K562 (cell line): ENCODE data around the gene PTCH1. TPM values are rescaled to one million over a fixed set of nuclear protein-coding genes. Genes with fewer than 3 reads are reported as not detected.

Source experiments
- CBX8 ChIP-seq: fragments of 200-600 bp; sonication (generic); IDR thresholded peaks from 2 replicates; pipeline ENCODE4 v1.6.1; 2012; ENCODE audit warnings: borderline replicate concordance, mixed run types, low read depth, mild to moderate bottlenecking, moderate library complexity, mixed read lengths, low read length, control low read depth, inconsistent platforms; ENCODE audit not compliant: poor library complexity, severe bottlenecking; ENCODE audit errors: extremely low read depth
- CHCHD3 ChIP-seq: fragments of 250-450 bp; sonication (Bioruptor Pico); IDR thresholded peaks from 2 replicates; pipeline ENCODE4 v2.1.2; 2022; ENCODE audit warnings: mild to moderate bottlenecking
- CREB1 ChIP-seq, 2 experiments: sonication (generic) in 1 of 2; formaldehyde crosslinking in 1 of 2; IDR thresholded peaks; 2 replicates each; pipeline versions ENCODE4 v1.6.1 to v1.8.0; 2012 to 2022; ENCODE audit warnings: inconsistent platforms in 1 of 2, mild to moderate bottlenecking in 1 of 2, missing genetic modification reagents in 1 of 2, moderate library complexity in 1 of 2
- CREB3L1 ChIP-seq: fragments of 450-650 bp; IDR thresholded peaks from 2 replicates; pipeline ENCODE4 v1.6.1; 2014; ENCODE audit warnings: low read depth, mild to moderate bottlenecking, moderate library complexity, borderline replicate concordance
- ESRRB ChIP-seq: fragments of 250-450 bp; sonication (Bioruptor Pico); IDR thresholded peaks from 2 replicates; pipeline ENCODE4 v1.5.0; 2020; ENCODE audit warnings: mild to moderate bottlenecking, moderate library complexity, borderline replicate concordance
- GATA2 ChIP-seq: sonication (generic); formaldehyde crosslinking; IDR thresholded peaks from 2 replicates; pipeline ENCODE4 v1.4.0; 2020; ENCODE audit warnings: mild to moderate bottlenecking, missing genetic modification reagents
- MCM3 ChIP-seq: fragments of 450-650 bp; IDR thresholded peaks from 2 replicates; pipeline ENCODE4 v1.6.1; 2016
- NFE2 ChIP-seq: IDR thresholded peaks from 2 replicates; pipeline ENCODE4 v1.6.1; 2014; ENCODE audit warnings: antibody characterized with exemption, low read depth
- NR4A1 ChIP-seq, 2 experiments: fragments of 250-450 bp in 1 of 2; fragments of 450-650 bp in 1 of 2; sonication (Bioruptor Pico) in 1 of 2; IDR thresholded peaks; 2 replicates each; pipeline versions ENCODE4 v1.4.0 to v1.6.1; 2016 to 2020; ENCODE audit warnings: mild to moderate bottlenecking in 2 of 2, missing compliant biosample characterization in 1 of 2, missing genetic modification characterization in 1 of 2, moderate library complexity in 1 of 2
- SFPQ ChIP-seq: fragments of 200-400 bp; formaldehyde crosslinking; IDR thresholded peaks from 2 replicates; pipeline ENCODE4 v1.6.1; 2017; ENCODE audit warnings: mild to moderate bottlenecking, low read depth, low read length, moderate library complexity
- TCF7 ChIP-seq: sonication (generic); IDR thresholded peaks from 2 replicates; pipeline ENCODE4 v1.6.1; 2016; ENCODE audit warnings: antibody characterized with exemption, borderline replicate concordance
- ZFP1 ChIP-seq: fragments of 450-650 bp; formaldehyde crosslinking; IDR thresholded peaks from 2 replicates; pipeline ENCODE4 v1.4.0; 2020; ENCODE audit warnings: mild to moderate bottlenecking, mixed read lengths
- ZNF707 ChIP-seq: fragments of 250-450 bp; sonication (Bioruptor Pico); conservative IDR thresholded peaks from 2 replicates; pipeline ENCODE4 v1.8.0; 2022; ENCODE audit warnings: inconsistent platforms, mild to moderate bottlenecking, moderate library complexity
- polyA plus RNA-seq, 8 experiments: library from polyadenylated mRNA; depleted of rRNA in 4 of 8; stranded (reverse) in 5 of 8; unstranded in 3 of 8; fragments of >200 nt; fragmentation: Nextera tagmentation in 2 of 8; fragmentation: Illumina TruSeq in 1 of 8; extraction: Ambion mirVana in 2 of 8; extraction: Trizol in 1 of 8; gene quantifications; 2 replicates each; pipeline versions ENCODE4 v1.2.1 to v1.2.3, GENCODE V29; 2011 to 2014; ENCODE audit warnings: inconsistent platforms in 1 of 8, missing spikeins in 1 of 8
- total RNA-seq, 7 experiments: library from RNA; depleted of rRNA in 6 of 7; stranded (reverse); fragments of >200 nt in 6 of 7; fragmentation: Illumina TruSeq in 2 of 7; extraction: Trizol in 2 of 7; gene quantifications; 2 replicates each; pipeline versions ENCODE4 v1.2.1 to v1.2.3, GENCODE V29; 2011 to 2021; ENCODE audit warnings: low replicate concordance in 1 of 7
- TF ChIP-seq, protein P1 (sequence below): fragments of 450-650 bp; IDR thresholded peaks from 2 replicates; pipeline ENCODE4 v1.6.1; 2017; ENCODE audit warnings: mild to moderate bottlenecking, moderate library complexity
- TF ChIP-seq, protein P2 (sequence below): fragments of 450-650 bp; IDR thresholded peaks from 2 replicates; pipeline ENCODE4 v1.6.1; 2016; ENCODE audit warnings: low read depth, mild to moderate bottlenecking, moderate library complexity

The PTCH1 gene
- total and polyA plus RNA-seq, 9 of the 15 experiments (the other 6 are each of a cell fraction or from before 2014, with no cell fraction given): 0.70 to 9.9 (median 3.8) TPM

GRCh38 chr9:95411054-95411892 lies 105.5 kb downstream of the PTCH1 start (continued):
- TF ChIP-seq, protein P1, sequence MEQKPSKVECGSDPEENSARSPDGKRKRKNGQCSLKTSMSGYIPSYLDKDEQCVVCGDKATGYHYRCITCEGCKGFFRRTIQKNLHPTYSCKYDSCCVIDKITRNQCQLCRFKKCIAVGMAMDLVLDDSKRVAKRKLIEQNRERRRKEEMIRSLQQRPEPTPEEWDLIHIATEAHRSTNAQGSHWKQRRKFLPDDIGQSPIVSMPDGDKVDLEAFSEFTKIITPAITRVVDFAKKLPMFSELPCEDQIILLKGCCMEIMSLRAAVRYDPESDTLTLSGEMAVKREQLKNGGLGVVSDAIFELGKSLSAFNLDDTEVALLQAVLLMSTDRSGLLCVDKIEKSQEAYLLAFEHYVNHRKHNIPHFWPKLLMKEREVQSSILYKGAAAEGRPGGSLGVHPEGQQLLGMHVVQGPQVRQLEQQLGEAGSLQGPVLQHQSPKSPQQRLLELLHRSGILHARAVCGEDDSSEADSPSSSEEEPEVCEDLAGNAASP: no peak
- TF ChIP-seq CBX8 (no peak), NR4A1 (CRISPR knock-in tag; IDR thresholded peaks at IDR 0.05) (no peak), NR4A1 (tag; IDR thresholded peaks at IDR 0.05) (no peak), ZNF707 (CRISPR knock-in tag) (no peak), TCF7 (no peak), ZFP1 (CRISPR knock-in tag) (no peak), MCM3 (no peak), CHCHD3 (CRISPR knock-in tag) (no peak), SFPQ (no peak), ESRRB (CRISPR knock-in tag) (no peak), NFE2 (peak; percentile 44; the same call in 1 of the 2 replicates), CREB3L1 (peak; percentile 46; the same call in 1 of the 2 replicates), GATA2 (CRISPR knock-in tag) (peak; percentile 83), CREB1 (IDR thresholded peaks at IDR 0.05) (peak; percentile 29; the same call in 1 of the 2 replicates), CREB1 (CRISPR knock-in tag; IDR thresholded peaks at IDR 0.05) (peak; percentile 47; the same call in 1 of the 2 replicates)
- TF ChIP-seq, protein P2, sequence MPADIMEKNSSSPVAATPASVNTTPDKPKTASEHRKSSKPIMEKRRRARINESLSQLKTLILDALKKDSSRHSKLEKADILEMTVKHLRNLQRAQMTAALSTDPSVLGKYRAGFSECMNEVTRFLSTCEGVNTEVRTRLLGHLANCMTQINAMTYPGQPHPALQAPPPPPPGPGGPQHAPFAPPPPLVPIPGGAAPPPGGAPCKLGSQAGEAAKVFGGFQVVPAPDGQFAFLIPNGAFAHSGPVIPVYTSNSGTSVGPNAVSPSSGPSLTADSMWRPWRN: no peak
